ENCODE measurements around the gene CAMTA1. TPM values are rescaled to one million over a fixed set of nuclear protein-coding genes. Genes with fewer than 3 reads are reported as not detected.

Gene CAMTA1
- total RNA-seq, 1 donor from 2014 or later = 51.8 TPM

- peak; percentile 49 for DNase-seq (ENCODE audit: low spot score)
These were observed 633.3 kb downstream of the CAMTA1 start for GRCh38 chr1:7418442-7419080.

GRCh38 chr1:7420098-7420445 lies 634.8 kb downstream of the CAMTA1 start:
- DNase-seq (ENCODE audit: low spot score) = peak; percentile 41

GRCh38 chr1:7420470-7421100 lies 635.3 kb downstream of the CAMTA1 start:
- peak; percentile 75 for DNase-seq (ENCODE audit: low spot score)

- peak; percentile 76 for DNase-seq (ENCODE audit: low spot score)
These were observed 636.3 kb downstream of the CAMTA1 start for GRCh38 chr1:7421471-7422075.

- DNase-seq (ENCODE audit: low spot score) = peak; percentile 79
These were observed 636.8 kb downstream of the CAMTA1 start for GRCh38 chr1:7422081-7422480.

GRCh38 chr1:7422561-7422960 lies 637.3 kb downstream of the CAMTA1 start:
- no peak for DNase-seq (ENCODE audit: low spot score)

- DNase-seq (ENCODE audit: low spot score) = peak; percentile 55
These were observed 637.7 kb downstream of the CAMTA1 start for GRCh38 chr1:7422966-7423365.

- DNase-seq (ENCODE audit: low spot score) = peak; percentile 51
These were observed 639.2 kb downstream of the CAMTA1 start for GRCh38 chr1:7424352-7424890.

GRCh38 chr1:7425229-7425628 lies 640.0 kb downstream of the CAMTA1 start:
- DNase-seq (ENCODE audit: low spot score) = no peak

GRCh38 chr1:7425771-7426170 lies 640.5 kb downstream of the CAMTA1 start:
- no peak for DNase-seq (ENCODE audit: low spot score)

- DNase-seq (ENCODE audit: low spot score) = no peak
These were observed 641.7 kb downstream of the CAMTA1 start for GRCh38 chr1:7426780-7427604.

GRCh38 chr1:7427605-7428300 lies 642.5 kb downstream of the CAMTA1 start:
- no peak for DNase-seq (ENCODE audit: low spot score)

GRCh38 chr1:7429290-7429689 lies 644.0 kb downstream of the CAMTA1 start:
- DNase-seq (ENCODE audit: low spot score) = no peak

- DNase-seq (ENCODE audit: low spot score) = no peak
These were observed 644.9 kb downstream of the CAMTA1 start for GRCh38 chr1:7430047-7430608.

- no peak for DNase-seq (ENCODE audit: low spot score)
These were observed 645.4 kb downstream of the CAMTA1 start for GRCh38 chr1:7430691-7431090.

- DNase-seq (ENCODE audit: low spot score) = no peak
These were observed 647.0 kb downstream of the CAMTA1 start for GRCh38 chr1:7432102-7432899.

GRCh38 chr1:7432900-7433380 lies 647.7 kb downstream of the CAMTA1 start:
- no peak for DNase-seq (ENCODE audit: low spot score)

GRCh38 chr1:7434566-7434965 lies 649.3 kb downstream of the CAMTA1 start:
- no peak for DNase-seq (ENCODE audit: low spot score)

- no peak for DNase-seq (ENCODE audit: low spot score)
These were observed 650.2 kb downstream of the CAMTA1 start for GRCh38 chr1:7435276-7436055.

Data from mesenteric fat pad (tissue), 1 donor.